IPS-NIHi7 (cell line): ENCODE data around the gene RUNX1.

Source experiments
- DNase-seq: peaks from one replicate; pipeline ENCODE4 v3.0.0; 2012; ENCODE audit warnings: mixed read lengths; ENCODE audit errors: extremely low spot score

The RUNX1 gene

DNA sequence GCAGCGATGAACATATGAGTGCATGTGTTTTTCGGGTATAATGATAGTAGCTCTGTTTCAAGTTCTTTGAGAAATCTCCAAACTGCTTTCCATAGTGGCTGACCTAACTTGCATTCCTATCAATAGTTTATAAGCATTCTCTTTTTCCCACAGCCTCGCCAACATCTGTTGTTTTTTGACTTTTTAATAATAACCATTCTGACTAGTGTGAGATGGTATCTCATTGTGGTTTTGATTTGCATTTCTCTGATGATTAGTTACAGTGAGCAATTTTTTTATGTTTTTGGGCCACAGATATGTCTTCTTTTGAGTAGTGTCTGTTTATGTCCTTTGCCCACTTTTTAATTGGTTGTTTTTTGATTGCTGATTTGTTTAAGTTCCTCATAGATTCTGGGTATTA lies 10.6 kb upstream of the RUNX1 start:
- DNase-seq, result no peak

DNA sequence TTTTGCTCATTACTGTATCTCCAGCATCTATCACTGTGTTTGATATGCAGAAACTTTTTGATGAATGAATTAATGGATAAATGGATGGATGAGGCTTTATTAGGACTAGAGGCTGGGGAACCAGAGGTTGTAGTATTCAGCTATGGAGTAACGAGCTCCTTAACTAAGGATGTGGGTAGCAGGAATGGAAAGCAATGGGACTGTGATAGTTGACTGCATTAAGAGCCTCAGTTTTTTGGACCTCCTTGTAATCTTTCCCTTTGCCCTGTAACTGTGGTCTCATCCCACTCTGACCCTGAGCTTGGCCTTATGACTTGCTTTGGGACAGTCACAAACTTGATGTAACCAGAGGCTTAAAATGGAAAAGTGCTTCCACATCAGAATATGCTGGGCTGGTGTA lies 9.0 kb upstream of the RUNX1 start:
- no peak for DNase-seq

DNA sequence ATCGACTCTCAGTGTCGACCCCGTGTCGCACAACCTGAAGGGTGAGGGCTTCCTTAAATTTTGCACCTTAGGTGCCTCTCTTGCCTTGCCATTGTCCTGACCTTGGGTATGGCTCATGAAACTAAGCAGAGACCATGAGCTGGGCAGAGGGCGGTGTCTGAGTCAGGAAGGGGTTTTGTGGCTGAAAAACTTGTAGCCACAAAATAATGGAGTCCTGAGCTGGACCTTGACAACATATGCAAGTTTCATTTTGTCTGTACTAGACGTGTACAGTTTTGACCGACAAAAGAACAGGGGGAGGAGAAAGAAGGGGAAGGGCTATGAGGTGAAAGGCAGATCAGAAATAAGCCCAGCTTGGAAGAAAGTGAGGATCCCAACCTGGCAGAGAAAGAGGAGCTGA lies 8.3 kb upstream of the RUNX1 start:
- no peak for DNase-seq

DNA sequence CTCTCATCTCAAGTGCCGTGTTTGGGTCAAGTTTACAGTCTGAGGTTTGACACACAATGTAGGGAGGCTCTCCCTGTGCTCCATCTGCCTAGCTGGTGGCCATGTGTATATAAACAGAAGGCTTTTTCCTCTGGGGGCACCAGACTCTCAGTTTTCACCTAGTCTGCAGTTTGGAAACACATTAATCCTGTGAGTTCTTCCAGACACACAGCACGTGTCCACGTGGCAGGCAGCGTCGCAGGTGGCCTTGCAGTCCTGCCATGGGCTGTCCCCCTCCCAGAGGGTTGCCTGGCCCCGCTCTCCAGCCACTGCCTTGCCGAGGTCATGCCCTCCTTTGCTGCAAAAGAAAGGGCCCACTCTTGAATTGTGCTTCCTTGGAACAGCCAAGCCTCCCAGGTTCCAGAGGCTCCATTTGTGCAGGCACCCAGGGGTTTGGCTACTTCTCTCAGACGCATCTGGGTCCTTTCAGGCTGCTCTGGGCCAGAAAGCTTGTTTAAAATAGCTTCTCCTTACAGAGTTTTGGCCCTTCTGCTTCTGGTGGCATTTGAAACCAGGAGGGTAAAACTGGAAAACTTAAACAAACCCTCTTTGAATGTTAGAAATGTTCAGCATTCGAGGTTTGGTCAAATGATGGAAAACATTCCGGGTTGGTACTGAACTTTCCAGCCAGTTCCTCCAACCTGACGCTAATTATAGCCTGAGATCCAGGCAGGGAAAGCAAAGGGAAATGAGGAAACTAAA lies 4.4 kb upstream of the RUNX1 start:
- DNase-seq, result no peak

DNA sequence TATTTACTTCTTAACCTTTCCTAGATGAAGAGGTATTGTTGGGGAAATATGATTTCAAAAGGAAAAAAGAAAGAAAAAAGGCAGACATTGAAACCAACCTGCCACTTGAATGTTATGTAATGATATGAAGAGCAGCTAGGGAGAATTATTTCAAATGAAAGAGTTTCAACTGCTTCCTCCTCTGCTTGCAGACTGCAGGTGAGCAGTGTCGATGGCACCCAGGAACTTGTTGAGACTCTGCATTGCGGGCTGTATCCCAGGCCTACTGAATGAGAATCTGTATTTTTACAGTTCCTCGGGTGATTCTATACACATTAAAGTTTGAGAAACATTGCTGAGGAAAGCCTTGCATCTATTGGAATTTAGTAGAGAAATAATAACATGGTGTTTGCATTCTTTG lies 3.7 kb upstream of the RUNX1 start:
- DNase-seq, result no peak

DNA sequence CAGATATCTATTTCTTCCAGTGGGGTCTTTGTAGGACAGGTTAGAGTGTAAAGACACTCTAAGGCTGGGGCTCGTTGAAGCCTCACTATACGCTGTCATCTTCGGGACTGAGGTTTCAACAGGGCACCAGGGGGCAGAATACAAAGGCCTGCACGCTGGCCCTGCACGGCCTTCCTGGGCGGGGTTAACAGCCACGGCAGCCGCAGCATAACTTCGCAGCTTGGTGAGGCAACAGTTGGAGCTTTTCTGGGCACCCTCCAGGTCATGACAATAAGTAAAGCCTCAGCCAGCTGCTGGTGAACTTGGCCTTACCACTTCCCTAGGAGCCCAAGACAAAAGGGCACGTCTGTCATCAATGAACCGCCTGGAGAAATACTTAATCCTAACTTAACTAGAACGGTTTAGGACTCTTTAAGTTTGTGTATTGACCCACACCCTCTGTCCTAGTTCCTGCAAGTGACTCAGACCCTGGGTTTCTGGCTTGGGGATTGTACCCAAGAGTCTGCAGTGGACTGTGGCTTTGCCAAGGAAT lies 2.3 kb upstream of the RUNX1 start:
- DNase-seq, result peak; percentile 71

DNA sequence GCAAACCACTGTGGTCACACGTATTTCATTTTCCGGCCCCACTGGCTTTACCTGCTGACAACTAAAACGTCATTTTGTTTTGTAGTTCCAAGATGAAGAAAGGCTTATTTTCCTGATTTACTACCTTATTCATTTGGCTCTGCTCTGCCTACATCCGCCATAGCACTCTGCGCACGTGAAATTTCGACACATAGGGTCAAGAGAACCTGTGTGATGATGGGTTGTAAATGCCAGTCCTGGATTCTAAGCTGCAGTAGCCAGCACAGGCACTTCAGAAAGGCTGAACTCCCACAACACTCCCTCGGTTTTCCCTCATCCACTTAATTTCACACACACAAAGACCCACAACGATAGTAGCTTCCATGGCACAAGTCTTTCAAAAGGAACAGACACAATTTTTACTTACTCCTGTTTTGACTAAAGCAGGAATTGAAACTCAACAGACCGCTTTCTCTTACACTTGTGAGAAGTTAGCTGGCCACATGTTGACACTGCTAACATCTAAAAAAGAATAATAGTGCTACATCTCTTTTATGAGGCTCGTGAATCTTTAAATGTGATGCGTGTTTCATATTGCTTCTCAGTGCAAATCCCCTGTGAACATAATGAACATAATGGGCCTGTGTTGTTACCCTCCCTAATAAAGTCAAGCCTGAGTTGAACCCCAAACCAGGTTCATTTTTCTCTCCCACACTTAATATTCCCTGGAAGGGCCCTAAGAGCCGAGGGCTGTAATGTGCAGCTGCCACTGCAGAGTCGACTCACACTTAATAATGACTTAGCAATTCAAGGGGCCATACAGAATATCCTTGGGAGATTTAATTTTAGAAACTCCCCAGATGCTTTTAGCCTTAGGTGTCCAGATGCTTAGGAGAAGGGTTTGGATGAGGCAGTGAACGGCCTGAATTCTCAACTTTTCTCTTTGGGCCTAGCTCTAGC lies 1.5 kb upstream of the RUNX1 start:
- no peak for DNase-seq

DNA sequence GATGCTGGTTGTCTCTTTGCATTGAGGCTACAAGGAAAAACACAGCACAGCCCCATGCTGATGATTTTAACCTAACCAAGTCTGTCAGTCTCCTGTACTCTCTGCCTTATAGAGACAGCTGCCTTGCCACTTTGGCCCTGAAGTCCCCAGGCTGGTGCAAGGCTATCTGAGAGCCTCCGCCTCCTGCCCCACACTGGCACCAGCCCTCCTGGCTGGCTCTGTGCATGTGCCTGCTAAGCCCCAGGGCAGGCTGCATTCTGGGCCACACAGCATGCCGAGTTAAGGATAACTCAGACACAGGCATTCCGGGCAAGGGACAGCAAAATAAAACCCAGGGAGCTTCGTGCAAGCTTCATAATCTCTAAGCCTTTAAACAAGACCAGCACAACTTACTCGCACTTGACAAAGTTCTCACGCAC lies 910 bp downstream of the RUNX1 start:
- no peak for DNase-seq

DNA sequence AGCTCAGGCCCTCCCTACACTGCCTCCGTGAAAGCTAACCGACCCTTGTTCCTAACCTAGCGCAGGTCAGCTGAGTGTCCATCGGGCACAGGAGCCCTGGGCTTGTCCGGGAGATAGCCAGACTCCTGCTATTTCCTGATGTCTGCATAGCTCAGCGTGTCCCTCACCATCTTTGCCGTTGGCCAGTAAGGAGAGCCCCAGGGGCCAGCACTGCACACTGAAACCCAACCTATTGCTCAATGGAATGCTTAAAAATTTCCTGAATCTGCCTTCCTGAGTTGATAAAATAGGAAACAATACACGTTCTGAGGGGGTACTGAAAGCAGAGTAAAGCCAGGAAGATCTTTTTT lies 2.2 kb downstream of the RUNX1 start:
- DNase-seq, result no peak

DNA sequence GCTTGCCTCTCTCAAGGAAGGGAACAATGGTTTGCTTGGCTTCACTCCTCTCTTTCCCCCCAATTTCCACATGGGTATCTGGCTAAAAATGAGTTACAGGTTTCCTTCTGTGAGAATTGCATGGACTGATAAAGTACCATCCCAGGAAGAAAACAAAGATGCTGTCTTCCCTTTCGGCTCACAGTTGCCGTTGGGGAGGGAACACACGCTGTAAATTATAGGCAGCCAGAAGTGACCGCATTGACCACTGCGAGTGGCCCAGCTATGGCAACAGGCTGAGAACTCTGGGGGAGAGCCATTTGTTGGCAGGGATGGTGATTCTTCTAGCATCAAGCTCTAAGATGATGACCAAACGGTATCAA lies 2.9 kb downstream of the RUNX1 start:
- no peak for DNase-seq

DNA sequence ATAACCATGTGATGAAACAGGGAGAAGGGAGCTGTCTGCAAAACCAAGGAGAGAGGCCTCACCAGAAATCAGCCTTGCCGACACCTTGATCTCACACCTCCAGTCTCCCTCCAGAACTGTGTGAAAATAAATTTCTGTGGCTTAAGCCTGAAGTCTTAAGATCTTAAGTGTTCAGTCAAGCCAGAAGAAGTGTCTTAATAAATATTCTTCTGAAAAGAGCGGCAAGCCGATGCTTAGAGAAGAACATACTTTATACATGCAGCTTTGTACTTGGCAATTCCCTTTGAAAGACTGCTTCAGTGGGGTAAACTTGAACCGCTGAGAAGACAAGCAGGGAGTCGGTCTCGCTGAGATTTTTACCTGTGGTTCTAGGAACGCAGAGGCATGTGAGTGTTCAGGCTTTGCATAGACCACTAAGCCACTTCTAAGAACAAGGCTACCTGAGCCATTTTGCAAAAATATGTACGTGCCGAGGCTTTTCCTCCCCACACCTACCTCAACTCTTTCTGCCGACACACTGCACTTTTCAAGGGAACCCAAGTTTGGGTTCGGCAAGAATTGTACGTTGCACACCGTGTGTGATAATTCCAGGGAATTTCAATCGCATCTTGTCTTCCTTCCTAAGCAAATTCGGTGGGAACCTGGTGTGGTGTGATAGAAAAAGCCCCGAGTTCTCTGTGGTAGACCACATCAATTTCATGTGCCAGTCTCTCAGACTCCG lies 3.4 kb downstream of the RUNX1 start:
- DNase-seq, result no peak

DNA sequence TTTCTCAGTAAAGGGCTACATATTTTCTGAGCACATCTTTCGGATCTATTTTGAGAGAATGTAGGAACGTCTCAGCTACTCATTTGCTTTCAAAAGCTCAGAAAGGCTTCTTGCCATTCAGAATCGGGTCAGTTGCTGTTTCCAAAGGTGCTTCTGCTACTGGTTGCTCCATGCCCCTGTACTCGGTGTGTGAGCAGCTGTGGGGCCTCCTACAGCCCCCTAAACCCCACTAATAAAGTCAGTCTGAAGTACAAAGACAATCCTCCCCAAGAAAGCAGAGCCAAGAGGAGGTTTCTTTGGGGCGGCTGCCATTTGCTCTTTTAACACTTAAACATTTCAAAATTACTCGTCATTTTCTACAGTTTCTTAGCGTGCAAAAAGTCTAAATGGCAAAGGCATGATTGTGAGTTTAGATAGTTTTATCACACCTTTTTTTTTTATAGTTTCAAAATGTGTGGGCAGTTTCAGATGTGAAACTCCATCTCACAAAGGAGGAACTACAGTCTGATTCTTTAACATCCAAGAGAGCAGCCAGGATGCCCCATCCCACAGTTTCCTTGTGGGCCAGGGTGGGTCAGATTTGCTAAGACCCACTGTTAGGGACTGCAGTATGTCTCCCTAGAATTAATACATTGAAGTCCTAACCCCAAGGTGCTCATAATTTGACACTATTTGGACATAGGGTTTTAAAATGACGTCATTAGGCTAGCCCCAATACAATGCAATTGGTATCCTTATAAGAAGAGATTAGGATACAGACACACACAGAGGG lies 4.1 kb downstream of the RUNX1 start:
- DNase-seq, result no peak

DNA sequence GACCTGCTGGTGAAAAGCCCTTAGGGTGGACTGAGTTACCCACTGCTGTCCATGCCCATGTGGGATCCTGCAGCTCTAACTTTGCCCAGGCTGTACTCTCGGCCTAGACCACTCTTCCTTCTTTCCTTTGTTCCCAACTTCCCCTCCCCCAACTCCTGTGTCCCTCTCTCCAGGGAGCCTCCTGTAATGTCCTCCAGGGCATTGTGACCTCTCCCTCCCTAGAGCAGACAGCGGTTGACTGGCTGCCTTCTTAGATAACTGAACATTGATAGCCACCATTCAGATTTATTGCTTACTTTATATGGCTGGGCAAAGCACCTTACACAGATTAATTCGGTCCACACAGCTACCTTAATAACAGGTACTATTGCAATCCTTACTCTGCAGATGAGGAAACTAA lies 5.0 kb downstream of the RUNX1 start:
- no peak for DNase-seq

DNA sequence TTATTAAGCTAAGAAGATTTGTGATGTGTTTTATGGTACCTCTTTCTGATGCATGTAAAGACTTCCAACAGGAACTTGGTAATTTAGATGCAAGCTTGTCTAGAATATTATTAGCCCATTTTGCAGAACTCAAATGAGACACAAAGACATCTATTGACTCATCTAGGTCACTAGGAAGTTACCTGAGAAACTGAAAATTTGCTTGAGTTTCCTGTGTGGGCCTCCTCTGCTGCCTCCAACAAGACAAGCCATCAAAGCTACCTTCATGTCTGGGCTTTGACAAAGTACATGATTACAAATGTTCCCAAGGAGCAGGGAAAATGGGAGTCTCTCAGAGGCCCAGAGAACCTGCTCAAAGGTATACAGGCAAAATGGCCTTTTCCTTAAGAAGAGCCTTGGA lies 5.6 kb downstream of the RUNX1 start:
- no peak for DNase-seq

DNA sequence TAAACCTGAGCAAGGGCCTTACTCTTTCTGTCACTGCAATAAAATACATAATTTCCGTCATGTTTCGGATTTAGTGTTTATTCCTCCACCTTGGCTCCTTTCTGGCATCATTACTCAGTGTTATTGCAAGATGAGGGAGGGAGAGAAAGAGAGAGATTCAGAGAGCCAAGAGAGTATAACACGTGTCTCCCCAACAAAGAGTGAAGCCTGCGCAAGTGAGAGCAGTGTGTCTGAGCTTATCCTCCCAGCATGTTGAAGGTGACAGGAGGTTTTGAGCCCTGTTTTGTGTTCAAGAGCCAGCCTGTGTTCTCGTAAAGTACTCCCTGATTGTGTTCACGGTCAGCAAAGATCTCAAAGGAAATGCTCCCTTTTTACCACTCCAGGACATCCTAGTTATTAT lies 6.3 kb downstream of the RUNX1 start:
- DNase-seq, result no peak

DNA sequence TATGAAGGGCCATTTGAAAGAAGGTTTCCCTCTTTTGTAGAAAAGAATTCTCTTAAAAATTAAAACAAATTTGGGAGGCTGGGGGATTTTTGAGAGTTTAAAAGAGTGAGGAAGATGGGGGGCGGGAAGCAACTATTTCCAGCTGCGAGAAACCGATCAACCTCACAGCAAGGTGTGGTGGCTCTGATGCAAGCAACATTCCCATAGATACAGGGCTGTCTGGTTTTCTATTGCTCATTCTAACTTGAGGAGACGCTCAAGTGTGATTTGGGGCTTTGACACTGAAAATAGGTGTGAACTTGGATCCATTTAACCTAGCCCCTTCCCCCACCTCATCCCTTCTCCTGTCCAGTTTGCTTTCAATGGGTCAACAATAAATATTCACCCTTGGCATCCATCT lies 7.2 kb downstream of the RUNX1 start:
- no peak for DNase-seq

DNA sequence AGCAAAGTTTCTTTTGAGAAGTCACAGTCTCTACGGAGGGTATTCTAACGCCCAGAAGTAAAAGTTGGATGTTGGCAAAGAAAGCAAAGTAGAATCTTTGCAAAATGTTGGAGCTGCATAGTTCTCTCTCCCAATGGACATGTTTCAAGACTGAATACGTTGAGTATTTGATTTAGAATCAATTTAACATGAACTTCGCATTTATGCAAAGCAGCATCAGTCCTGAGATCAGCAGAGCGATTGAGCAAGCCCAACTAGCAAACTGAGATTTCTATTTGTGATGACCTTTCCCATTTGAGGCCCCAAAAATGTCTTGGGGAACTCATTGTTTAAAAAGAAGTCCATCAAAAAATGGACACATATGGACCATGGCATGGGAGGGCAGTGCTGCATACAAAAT lies 8.0 kb downstream of the RUNX1 start:
- DNase-seq, result no peak

DNA sequence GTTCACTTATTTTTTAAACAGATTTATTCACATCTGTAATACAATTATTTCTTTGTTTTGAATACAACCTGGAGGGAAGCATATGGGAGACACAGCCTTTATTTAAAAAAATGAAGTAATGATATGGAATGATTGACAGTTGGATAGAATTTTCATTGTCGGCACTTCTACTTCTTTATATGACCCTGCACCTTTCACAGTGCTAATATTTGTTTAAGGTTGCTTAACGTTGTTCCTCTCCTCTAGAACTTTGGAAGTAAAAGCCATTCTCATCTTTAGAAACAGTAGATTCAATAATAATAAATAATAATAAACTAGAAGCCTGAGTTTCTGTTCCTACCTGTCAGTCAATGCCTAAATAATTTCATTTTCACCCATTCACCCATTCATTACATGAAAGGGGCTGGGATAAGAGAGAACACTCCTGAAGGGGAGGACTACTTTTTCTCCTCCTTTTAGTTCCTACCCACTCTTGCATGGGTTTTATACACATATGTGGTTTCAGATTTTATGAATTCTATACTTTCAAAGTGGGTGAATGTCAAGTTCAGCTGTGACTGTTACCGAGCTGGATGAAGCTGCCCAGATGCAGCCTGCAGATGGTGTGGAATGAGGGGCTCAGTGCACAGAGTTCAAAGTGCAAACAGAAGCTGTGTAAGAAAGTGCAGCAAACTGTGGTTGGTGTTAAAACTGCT lies 9.4 kb downstream of the RUNX1 start:
- DNase-seq, result no peak

DNA sequence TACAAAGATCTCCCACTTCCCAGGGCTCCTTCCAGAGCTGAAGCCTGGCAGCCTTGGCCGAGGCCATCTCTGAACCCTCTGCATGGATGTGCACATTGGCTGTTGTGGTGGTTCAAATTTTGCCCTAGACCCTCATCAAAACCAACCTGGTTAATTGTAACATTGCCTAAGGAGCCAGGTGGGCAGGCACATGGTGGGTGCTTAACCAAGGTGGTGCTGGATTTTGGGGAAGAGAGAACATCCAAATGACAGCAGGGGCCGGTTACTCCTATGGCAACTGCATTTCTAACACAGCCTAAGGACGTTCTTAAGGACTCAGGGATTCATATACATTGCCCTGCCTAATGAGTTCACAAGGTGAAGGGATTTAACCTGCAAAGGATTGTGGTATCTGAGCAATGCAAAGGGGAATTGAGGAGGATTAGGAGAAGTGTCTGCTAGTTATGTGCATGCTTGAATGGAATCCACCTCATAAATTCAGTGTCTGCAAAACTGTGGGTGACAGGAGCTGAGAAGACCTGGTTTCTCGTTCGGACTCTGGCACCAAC lies 10.3 kb downstream of the RUNX1 start:
- no peak for DNase-seq

DNA sequence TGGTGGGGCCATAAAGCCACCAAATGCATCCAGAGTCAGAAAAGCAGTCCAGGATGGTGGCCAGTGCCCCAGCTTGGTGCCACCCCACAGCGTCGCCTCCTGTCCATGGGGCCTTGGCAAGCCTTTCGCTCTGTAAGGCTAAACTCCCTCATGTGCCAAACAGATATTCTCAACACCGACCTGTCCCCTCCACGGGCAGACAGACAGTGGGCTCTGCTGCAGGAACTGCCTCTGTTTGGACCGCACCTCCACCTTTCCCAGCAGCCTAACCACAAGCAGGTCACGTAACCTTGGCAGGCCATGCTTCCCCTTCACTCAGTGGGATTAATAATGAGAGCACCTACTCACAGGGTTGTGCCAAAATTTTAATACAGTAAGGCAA lies 11.7 kb downstream of the RUNX1 start:
- no peak for DNase-seq
